ENCODE data around the gene ITPRIPL2.

ITPRIPL2 gene

GRCh38 chr16:19083670-19084069 lies 30.1 kb upstream of the ITPRIPL2 start:
- Histone ChIP-seq H3K79me2 (ENCODE audit: insufficient read depth, low read length) (no peaks in the 10 kb centered on the region), H2AFZ (ENCODE audit: low read length) (no peak overlapping the region), H3K9me2 (replicated peaks; ENCODE audit: low read depth, low read length) (no peaks in the 10 kb centered on the region), H3K4me3 (ENCODE audit: low read length, poor library complexity, severe bottlenecking) (no peak overlapping the region), H3F3A (ENCODE audit: low read depth) (no peaks in the 10 kb centered on the region), H3K4me2 (ENCODE audit: low read depth, low read length, poor library complexity, severe bottlenecking) (no peak overlapping the region), H3K4me1 (ENCODE audit: insufficient read depth, low read length, poor library complexity, severe bottlenecking) (no peaks in the 10 kb centered on the region), H3K9me3 (ENCODE audit: insufficient read depth, low read depth, low read length) (no peaks in the 10 kb centered on the region), H3K9ac (ENCODE audit: low read depth, low read length, poor library complexity, severe bottlenecking) (no peak overlapping the region), H4K20me1 (ENCODE audit: insufficient read depth, low read length, poor library complexity, severe bottlenecking) (no peaks in the 10 kb centered on the region), H3K36me3 (ENCODE audit: insufficient read depth, low read length) (peaks cover 4% of the 10 kb centered on the region; the same call in 1 of the 2 replicates), H3K27me3 (ENCODE audit: insufficient read depth, low read length, poor library complexity, severe bottlenecking) (no peaks in the 10 kb centered on the region)
- TF ChIP-seq, protein P1, sequence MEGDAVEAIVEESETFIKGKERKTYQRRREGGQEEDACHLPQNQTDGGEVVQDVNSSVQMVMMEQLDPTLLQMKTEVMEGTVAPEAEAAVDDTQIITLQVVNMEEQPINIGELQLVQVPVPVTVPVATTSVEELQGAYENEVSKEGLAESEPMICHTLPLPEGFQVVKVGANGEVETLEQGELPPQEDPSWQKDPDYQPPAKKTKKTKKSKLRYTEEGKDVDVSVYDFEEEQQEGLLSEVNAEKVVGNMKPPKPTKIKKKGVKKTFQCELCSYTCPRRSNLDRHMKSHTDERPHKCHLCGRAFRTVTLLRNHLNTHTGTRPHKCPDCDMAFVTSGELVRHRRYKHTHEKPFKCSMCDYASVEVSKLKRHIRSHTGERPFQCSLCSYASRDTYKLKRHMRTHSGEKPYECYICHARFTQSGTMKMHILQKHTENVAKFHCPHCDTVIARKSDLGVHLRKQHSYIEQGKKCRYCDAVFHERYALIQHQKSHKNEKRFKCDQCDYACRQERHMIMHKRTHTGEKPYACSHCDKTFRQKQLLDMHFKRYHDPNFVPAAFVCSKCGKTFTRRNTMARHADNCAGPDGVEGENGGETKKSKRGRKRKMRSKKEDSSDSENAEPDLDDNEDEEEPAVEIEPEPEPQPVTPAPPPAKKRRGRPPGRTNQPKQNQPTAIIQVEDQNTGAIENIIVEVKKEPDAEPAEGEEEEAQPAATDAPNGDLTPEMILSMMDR (conservative IDR thresholded peaks at IDR 0.05; ENCODE audit: low read length), result no peak
- TF ChIP-seq EZH2phosphoT487 (IDR thresholded peaks at IDR 0.05; ENCODE audit: borderline replicate concordance), result no peak

DNA sequence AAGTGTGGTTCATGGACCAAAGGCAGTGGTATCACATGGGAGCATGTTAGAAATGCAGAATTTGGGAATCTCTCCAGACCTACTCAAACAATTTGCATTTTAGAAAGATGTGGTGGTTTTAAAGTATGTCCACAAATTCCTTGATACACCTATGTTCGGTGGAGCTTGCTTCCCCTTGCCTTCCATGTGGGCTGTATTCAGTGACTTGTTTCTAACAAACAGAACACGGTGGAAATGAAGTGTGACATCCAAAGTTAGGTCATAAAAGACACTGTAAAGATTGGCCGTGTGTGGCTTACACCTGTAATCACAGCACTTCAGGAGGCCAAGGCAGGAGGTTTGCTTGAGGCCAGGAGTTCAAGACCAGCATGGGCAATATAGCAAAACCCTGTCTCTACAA lies 29.6 kb upstream of the ITPRIPL2 start:
- H3K9me2 ChIP-seq (replicated peaks; ENCODE audit: low read depth, low read length), result no peaks in the 10 kb centered on the region
- H3F3A ChIP-seq (ENCODE audit: low read depth), result no peaks in the 10 kb centered on the region
- no peak overlapping the region for H3K9ac ChIP-seq (ENCODE audit: low read depth, low read length, poor library complexity, severe bottlenecking)
- H3K4me2 ChIP-seq (ENCODE audit: low read depth, low read length, poor library complexity, severe bottlenecking), result no peak overlapping the region
- H3K79me2 ChIP-seq (ENCODE audit: insufficient read depth, low read length), result no peaks in the 10 kb centered on the region
- H3K36me3 ChIP-seq (ENCODE audit: insufficient read depth, low read length), result 0 out of 2 replicates have a peak, but pooled peaks cover 4% of the 10 kb centered on the region
- TF ChIP-seq, protein P1 (conservative IDR thresholded peaks at IDR 0.05; ENCODE audit: low read length), result no peak
- no peak for TF ChIP-seq EZH2phosphoT487 (IDR thresholded peaks at IDR 0.05; ENCODE audit: borderline replicate concordance)
- no peaks in the 10 kb centered on the region for H4K20me1 ChIP-seq (ENCODE audit: insufficient read depth, low read length, poor library complexity, severe bottlenecking)
- no peaks in the 10 kb centered on the region for H3K9me3 ChIP-seq (ENCODE audit: insufficient read depth, low read depth, low read length)
- H3K27me3 ChIP-seq (ENCODE audit: insufficient read depth, low read length, poor library complexity, severe bottlenecking), result no peaks in the 10 kb centered on the region
- H3K4me1 ChIP-seq (ENCODE audit: insufficient read depth, low read length, poor library complexity, severe bottlenecking), result no peaks in the 10 kb centered on the region
- H3K4me3 ChIP-seq (ENCODE audit: low read length, poor library complexity, severe bottlenecking), result no peak overlapping the region
- no peak overlapping the region for H2AFZ ChIP-seq (ENCODE audit: low read length)

GRCh38 chr16:19084879-19085278 lies 28.9 kb upstream of the ITPRIPL2 start:
- H3K4me2 ChIP-seq (ENCODE audit: low read depth, low read length, poor library complexity, severe bottlenecking), result no peak overlapping the region
- H2AFZ ChIP-seq (ENCODE audit: low read length), result no peak overlapping the region
- H3K9me2 ChIP-seq (replicated peaks; ENCODE audit: low read depth, low read length), result no peaks in the 10 kb centered on the region
- H3F3A ChIP-seq (ENCODE audit: low read depth), result no peaks in the 10 kb centered on the region
- no peaks in the 10 kb centered on the region for H3K4me1 ChIP-seq (ENCODE audit: insufficient read depth, low read length, poor library complexity, severe bottlenecking)
- no peak overlapping the region for H3K9ac ChIP-seq (ENCODE audit: low read depth, low read length, poor library complexity, severe bottlenecking)
- H3K36me3 ChIP-seq (ENCODE audit: insufficient read depth, low read length), result no peaks in the 10 kb centered on the region
- TF ChIP-seq, protein P1 (conservative IDR thresholded peaks at IDR 0.05; ENCODE audit: low read length), result no peak
- no peak for TF ChIP-seq EZH2phosphoT487 (IDR thresholded peaks at IDR 0.05; ENCODE audit: borderline replicate concordance)
- no peak overlapping the region for H3K4me3 ChIP-seq (ENCODE audit: low read length, poor library complexity, severe bottlenecking)
- H4K20me1 ChIP-seq (ENCODE audit: insufficient read depth, low read length, poor library complexity, severe bottlenecking), result no peaks in the 10 kb centered on the region
- no peaks in the 10 kb centered on the region for H3K79me2 ChIP-seq (ENCODE audit: insufficient read depth, low read length)
- no peaks in the 10 kb centered on the region for H3K27me3 ChIP-seq (ENCODE audit: insufficient read depth, low read length, poor library complexity, severe bottlenecking)
- H3K9me3 ChIP-seq (ENCODE audit: insufficient read depth, low read depth, low read length), result no peaks in the 10 kb centered on the region

Measured in Loucy (cell line).